ENCODE data around the gene PRKAB1. TPM values are rescaled to one million over a fixed set of nuclear protein-coding genes. Genes with fewer than 3 reads are reported as not detected.

The PRKAB1 gene
- polyA plus RNA-seq, 2 of the 4 experiments (the other 2 are of a cell fraction): 19.0 to 49.2 TPM

DNA sequence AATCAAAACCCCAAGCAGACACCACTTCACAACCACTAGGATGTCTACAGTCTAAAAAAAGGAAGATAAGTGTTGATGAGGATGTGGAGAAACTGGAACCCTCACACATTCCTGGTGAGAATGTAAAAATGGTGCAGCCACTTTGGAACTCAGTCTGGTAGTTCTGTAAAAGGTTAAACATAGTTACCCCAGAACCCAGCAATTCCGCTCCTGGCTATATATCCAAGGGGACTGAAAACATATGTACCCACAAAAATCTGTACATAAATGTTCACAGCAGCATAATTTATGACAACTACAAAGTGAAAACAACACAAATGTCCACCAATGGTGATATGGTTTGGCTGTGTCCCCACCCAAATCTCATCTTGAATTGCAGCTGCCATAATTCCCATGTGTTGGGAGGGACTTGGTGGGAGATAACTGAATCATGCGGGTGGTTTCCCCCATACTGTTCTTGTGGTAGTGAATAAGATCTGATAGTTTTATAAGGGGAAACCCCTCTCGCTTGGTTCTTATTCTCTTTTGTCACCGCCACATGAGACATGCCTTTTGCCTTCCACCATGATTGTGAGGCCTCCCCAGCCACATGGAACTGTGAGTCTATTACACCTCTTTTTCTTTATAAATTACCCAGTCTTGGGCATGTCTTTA, 46.8 kb downstream of the PRKAB1 start:
- H3K4me2 ChIP-seq: no peak overlapping the region
- 98% methylated on average over 4 of the region's 4 CpGs for WGBS (ENCODE audit: missing lambda C conversion rate)
- TF ChIP-seq MYC (IDR thresholded peaks at IDR 0.05; ENCODE audit: borderline replicate concordance, low read length): no peak
- no peak for TF ChIP-seq JUN (IDR thresholded peaks at IDR 0.05)
- TF ChIP-seq CHD4 (IDR thresholded peaks at IDR 0.05; ENCODE audit: borderline replicate concordance): no peak
- TF ChIP-seq HOXB5 (CRISPR knock-in tag; IDR thresholded peaks at IDR 0.05): no peak
- no peak for TF ChIP-seq JUNB (IDR thresholded peaks at IDR 0.05)
- no peak for TF ChIP-seq CBX8 (IDR thresholded peaks at IDR 0.05)
- TF ChIP-seq GATA3 (IDR thresholded peaks at IDR 0.05; ENCODE audit: borderline replicate concordance): no peak
- no peak for TF ChIP-seq RAD21 (conservative IDR thresholded peaks at IDR 0.05 in 1 of 2, IDR thresholded peaks at IDR 0.05 in 1 of 2)
- no peak for TF ChIP-seq KDM5A (IDR thresholded peaks at IDR 0.05)
- no peak for TF ChIP-seq POLR2AphosphoS2 (conservative IDR thresholded peaks at IDR 0.05; ENCODE audit: low read length)
- TF ChIP-seq, protein P1, sequence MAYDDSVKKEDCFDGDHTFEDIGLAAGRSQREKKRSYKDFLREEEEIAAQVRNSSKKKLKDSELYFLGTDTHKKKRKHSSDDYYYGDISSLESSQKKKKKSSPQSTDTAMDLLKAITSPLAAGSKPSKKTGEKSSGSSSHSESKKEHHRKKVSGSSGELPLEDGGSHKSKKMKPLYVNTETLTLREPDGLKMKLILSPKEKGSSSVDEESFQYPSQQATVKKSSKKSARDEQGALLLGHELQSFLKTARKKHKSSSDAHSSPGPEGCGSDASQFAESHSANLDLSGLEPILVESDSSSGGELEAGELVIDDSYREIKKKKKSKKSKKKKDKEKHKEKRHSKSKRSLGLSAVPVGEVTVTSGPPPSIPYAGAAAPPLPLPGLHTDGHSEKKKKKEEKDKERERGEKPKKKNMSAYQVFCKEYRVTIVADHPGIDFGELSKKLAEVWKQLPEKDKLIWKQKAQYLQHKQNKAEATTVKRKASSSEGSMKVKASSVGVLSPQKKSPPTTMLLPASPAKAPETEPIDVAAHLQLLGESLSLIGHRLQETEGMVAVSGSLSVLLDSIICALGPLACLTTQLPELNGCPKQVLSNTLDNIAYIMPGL (CRISPR knock-in tag; IDR thresholded peaks at IDR 0.05; ENCODE audit: borderline replicate concordance): no peak
- no peak for TF ChIP-seq CBX2 (IDR thresholded peaks at IDR 0.05; ENCODE audit: borderline replicate concordance, low read depth)
- no peak for TF ChIP-seq HDAC2 (IDR thresholded peaks at IDR 0.05)
- no peak for TF ChIP-seq PHF8 (IDR thresholded peaks at IDR 0.05; ENCODE audit: borderline replicate concordance, low read depth)
- no peak for TF ChIP-seq MAFK (IDR thresholded peaks at IDR 0.05; ENCODE audit: partially characterized antibody)
- TF ChIP-seq ZC3H11A (IDR thresholded peaks at IDR 0.05): no peak
- no peak for TF ChIP-seq MAZ (IDR thresholded peaks at IDR 0.05; ENCODE audit: borderline replicate concordance, low read depth, low read length)
- TF ChIP-seq, protein P2, sequence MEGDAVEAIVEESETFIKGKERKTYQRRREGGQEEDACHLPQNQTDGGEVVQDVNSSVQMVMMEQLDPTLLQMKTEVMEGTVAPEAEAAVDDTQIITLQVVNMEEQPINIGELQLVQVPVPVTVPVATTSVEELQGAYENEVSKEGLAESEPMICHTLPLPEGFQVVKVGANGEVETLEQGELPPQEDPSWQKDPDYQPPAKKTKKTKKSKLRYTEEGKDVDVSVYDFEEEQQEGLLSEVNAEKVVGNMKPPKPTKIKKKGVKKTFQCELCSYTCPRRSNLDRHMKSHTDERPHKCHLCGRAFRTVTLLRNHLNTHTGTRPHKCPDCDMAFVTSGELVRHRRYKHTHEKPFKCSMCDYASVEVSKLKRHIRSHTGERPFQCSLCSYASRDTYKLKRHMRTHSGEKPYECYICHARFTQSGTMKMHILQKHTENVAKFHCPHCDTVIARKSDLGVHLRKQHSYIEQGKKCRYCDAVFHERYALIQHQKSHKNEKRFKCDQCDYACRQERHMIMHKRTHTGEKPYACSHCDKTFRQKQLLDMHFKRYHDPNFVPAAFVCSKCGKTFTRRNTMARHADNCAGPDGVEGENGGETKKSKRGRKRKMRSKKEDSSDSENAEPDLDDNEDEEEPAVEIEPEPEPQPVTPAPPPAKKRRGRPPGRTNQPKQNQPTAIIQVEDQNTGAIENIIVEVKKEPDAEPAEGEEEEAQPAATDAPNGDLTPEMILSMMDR (IDR thresholded peaks at IDR 0.05): no peak
- TF ChIP-seq FOXS1 (CRISPR knock-in tag; IDR thresholded peaks at IDR 0.05): no peak
- no peaks in the 10 kb centered on the region for H3K9me3 ChIP-seq
- no peak overlapping the region for H3K4me3 ChIP-seq
- ChIA-PET CTCF (interaction anchor here (1.3 kb wide), 1 partner anchor 20 kb away, joined by 4 read pairs; no protein-coding TSS in a partner anchor), POLR2A (no interaction called here)
- H3K4me1 ChIP-seq: peaks cover 15% of the 10 kb centered on the region
- DNase-seq (ENCODE audit: low read depth in 1 of 2, low spot score in 1 of 2) (no peak), ATAC-seq (no peak), FAIRE-seq (no peak)
- H3K27ac ChIP-seq: no peak overlapping the region

DNA sequence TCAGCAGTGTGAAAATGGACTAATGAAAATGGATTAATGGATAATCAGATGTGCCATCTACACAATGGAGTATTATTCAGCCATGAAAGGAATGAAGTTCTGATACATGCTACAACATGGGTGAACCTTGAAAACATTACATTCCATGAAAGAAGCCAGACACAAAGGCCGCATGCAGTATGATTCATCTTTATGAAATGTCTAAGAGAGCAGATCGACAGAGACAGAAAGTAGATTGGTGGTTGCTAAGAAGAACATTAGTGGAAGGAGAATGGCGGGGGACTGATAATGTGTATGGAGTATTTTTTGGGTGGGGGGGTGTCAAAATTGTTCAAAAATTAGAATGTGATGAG, 47.3 kb downstream of the PRKAB1 start:
- Histone ChIP-seq H3K4me3 (no peak overlapping the region), H3K27ac (no peak overlapping the region), H3K4me2 (no peak overlapping the region), H3K4me1 (peaks cover 15% of the 10 kb centered on the region), H3K9me3 (no peaks in the 10 kb centered on the region)
- CTCF ChIA-PET: no interaction called here
- POLR2A ChIA-PET: no interaction called here
- ATAC-seq: no peak
- 89% methylated on average over 3 of the region's 3 CpGs for WGBS (ENCODE audit: missing lambda C conversion rate)
- TF ChIP-seq EP300 (IDR thresholded peaks at IDR 0.05) (no peak), MAFK (IDR thresholded peaks at IDR 0.05; ENCODE audit: partially characterized antibody) (no peak), BCL3 (IDR thresholded peaks at IDR 0.05) (no peak), HEYL (CRISPR knock-in tag; IDR thresholded peaks at IDR 0.05) (no peak), BHLHE40 (IDR thresholded peaks at IDR 0.05; ENCODE audit: low read depth, low read length) (no peak), FOSL2 (IDR thresholded peaks at IDR 0.05) (no peak), FOSL2 (CRISPR knock-in tag; IDR thresholded peaks at IDR 0.05) (no peak), CBX8 (IDR thresholded peaks at IDR 0.05) (no peak), TP53 (CRISPR knock-in tag; IDR thresholded peaks at IDR 0.05) (no peak), SREBF2 (IDR thresholded peaks at IDR 0.05) (no peak), RFX5 (IDR thresholded peaks at IDR 0.05) (no peak), RAD21 (conservative IDR thresholded peaks at IDR 0.05 in 1 of 2, IDR thresholded peaks at IDR 0.05 in 1 of 2) (no peak), POLR2AphosphoS2 (conservative IDR thresholded peaks at IDR 0.05; ENCODE audit: low read length) (no peak), HES2 (IDR thresholded peaks at IDR 0.05) (no peak), RCOR1 (IDR thresholded peaks at IDR 0.05; ENCODE audit: low read depth, low read length) (no peak), EHMT2 (IDR thresholded peaks at IDR 0.05; ENCODE audit: low read depth) (no peak), ZSCAN20 (CRISPR knock-in tag; IDR thresholded peaks at IDR 0.05) (no peak)
- no peak for FAIRE-seq
- no peak for DNase-seq (ENCODE audit: low read depth in 1 of 2, low spot score in 1 of 2)

Data from A549 (cell line).